H1 (cell line): ENCODE data around the gene MPPED1. TPM values are rescaled to one million over a fixed set of nuclear protein-coding genes. Genes with fewer than 3 reads are reported as not detected.

Experiments used
- RAD21 ChIP-seq, 2 experiments: IDR thresholded peaks in 1 of 2; conservative IDR thresholded peaks in 1 of 2; 2 replicates each; pipeline ENCODE4 v1.6.1; 2011; ENCODE audit warnings: low read depth in 2 of 2, low read length in 2 of 2, improper control_type of control experiment in 1 of 2, inconsistent platforms in 1 of 2, mild to moderate bottlenecking in 1 of 2, moderate library complexity in 1 of 2
- SRF ChIP-seq: IDR thresholded peaks from 2 replicates; pipeline ENCODE4 v1.6.1; 2011; ENCODE audit warnings: mild to moderate bottlenecking, low read depth, low read length, moderate library complexity
- YY1 ChIP-seq: IDR thresholded peaks from 2 replicates; pipeline ENCODE4 v1.6.1; 2011; ENCODE audit warnings: low read depth, mild to moderate bottlenecking, low read length
- polyA plus RNA-seq, 7 experiments: library from polyadenylated mRNA; depleted of rRNA in 3 of 7; stranded (reverse) in 5 of 7; unstranded in 2 of 7; fragments of >200 nt in 5 of 7; fragments of 200-250 nt in 2 of 7; gene quantifications; 1 replicate in 5 of 7; 2 replicates in 1 of 7; 4 replicates in 1 of 7; pipeline versions ENCODE4 v1.2.1 to v1.2.3, GENCODE V29; 2011 to 2013; ENCODE audit warnings: missing spikeins in 2 of 7, mixed read lengths in 2 of 7
- total RNA-seq: library from RNA; stranded (reverse); fragmentation: NEBNext Ultra II Directional; extraction: Animal tissue kit (Norgen Biotek cat#: 25700); gene quantifications from 2 replicates; pipeline ENCODE4 v1.2.1, GENCODE V29; 2021

The MPPED1 gene
- total and polyA plus RNA-seq, 2 of the 8 experiments (the other 6 are each of a cell fraction or from before 2014, with no cell fraction given), result 0.29 to 0.37 TPM

DNA sequence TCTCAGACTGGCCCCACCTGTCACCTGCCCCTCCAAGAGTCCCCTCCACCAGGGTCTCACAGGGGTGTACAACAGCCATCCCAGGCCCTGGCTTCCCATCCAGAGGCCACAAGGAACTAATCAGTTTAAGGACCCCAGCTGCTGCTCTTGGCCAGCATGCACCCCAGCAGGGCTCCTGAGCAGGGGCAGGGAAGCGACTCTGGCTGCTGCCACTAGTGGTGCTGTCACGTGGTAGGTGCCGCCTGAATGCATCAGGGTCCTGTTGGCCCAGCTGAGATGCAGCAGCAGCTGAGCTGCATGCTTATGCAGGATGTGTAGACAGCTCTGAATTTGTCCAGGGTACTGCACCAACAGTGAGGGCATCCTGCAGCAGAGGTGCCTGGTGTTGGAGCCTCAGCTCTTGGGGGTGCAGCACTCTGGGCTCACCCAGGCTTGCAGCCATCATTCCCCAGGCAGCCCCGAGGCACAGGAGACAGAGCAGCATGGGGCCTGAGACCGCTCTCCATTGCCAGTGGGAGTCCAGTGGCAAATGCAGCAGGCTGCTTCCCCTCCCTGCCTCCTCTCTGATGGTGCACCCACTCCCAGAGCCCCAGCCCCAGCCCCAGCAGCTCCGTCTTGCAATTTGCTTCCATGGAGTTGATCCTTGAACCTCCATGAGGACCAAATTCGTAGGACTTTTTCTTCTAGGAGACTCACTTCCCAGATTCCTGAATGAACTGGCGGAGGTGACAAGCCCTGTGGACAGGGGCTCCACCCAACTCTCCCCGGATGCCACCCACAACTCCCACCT, 98.7 kb downstream of the MPPED1 start (continued):
- no peak for TF ChIP-seq RAD21 (IDR thresholded peaks at IDR 0.05 in 1 of 2, conservative IDR thresholded peaks at IDR 0.05 in 1 of 2; ENCODE audit: low read depth in 2 of 2, low read length in 2 of 2)
- no peak for TF ChIP-seq YY1
- no peak for TF ChIP-seq SRF
- TF ChIP-seq, all 59 proteins: peak for 0
